ENCODE measurements around the gene ACTN1. TPM values are rescaled to one million over a fixed set of nuclear protein-coding genes. Genes with fewer than 3 reads are reported as not detected.

The ACTN1 gene
- total and polyA plus RNA-seq, 2 of the 8 experiments (the other 6 are each of a cell fraction or from before 2014, with no cell fraction given): 236 to 262 TPM

DNA sequence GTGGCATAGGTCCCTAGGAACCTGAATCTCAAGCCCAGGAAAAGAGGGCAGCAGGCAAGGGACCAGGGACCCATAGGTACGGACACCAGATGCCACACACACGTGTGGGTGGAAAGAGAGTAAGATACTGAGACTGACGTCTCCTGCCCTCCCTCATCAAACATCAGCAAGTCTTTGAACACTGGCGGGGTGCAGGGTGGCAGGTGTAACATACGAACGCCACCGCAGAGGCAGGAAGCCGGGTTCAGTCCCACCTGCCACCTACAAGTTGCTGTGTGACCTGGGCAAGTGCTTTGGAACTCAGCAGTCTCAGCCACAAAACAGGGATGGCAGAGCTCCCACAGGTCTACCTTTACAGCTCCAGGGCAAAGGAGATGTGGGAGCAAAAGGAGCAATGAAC lies 11.1 kb downstream of the ACTN1 start:
- no peak overlapping the region for H3K4me3 ChIP-seq (ENCODE audit: extremely low read depth in 1 of 4, insufficient read depth in 2 of 4, low read depth in 3 of 4, low read length in 4 of 4)
- ChIA-PET POLR2A (ENCODE audit: partially characterized antibody) (interaction anchor here (0.9 to 2.8 kb wide), 6 partner anchors 9 to 26 kb away, joined by 3 to 8 read pairs (median 5); partner anchors contain the start of gene ACTN1), CTCF (ENCODE audit: partially characterized antibody) (interaction anchor here (0.6 to 2.5 kb wide), 4 partner anchors 9 to 43 kb away, joined by 3 to 7 read pairs (median 4); no protein-coding TSS in a partner anchor)
- peaks cover 11 to 30% (median 18%) of the 10 kb centered on the region in 4 experiments for H3K4me1 ChIP-seq (replicated peaks in 1 of 4; ENCODE audit: control insufficient read depth in 3 of 4, insufficient read depth in 4 of 4, low read length in 3 of 4)
- H3K9me3 ChIP-seq (ENCODE audit: insufficient read depth in 2 of 2, low read depth in 1 of 2, low read length in 1 of 2): no peaks in the 10 kb centered on the region
- H4K20me1 ChIP-seq (replicated peaks in 1 of 2; ENCODE audit: control insufficient read depth in 1 of 2, insufficient read depth in 2 of 2, low read length in 2 of 2): peaks cover 38 to 61% of the 10 kb centered on the region in 2 experiments
- H3K18ac ChIP-seq (ENCODE audit: extremely low read depth, low read length): no peak overlapping the region
- peaks cover 29 to 100% of the 10 kb centered on the region in 2 experiments for H3K79me2 ChIP-seq (ENCODE audit: control insufficient read depth in 1 of 2, insufficient read depth in 2 of 2, low read length in 2 of 2)
- H3K23me2 ChIP-seq (ENCODE audit: low read depth, low read length): no peaks in the 10 kb centered on the region
- H3K9ac ChIP-seq (replicated peaks in 1 of 4; ENCODE audit: extremely low read depth in 1 of 4, low read depth in 3 of 4, low read length in 3 of 4): no peak overlapping the region
- no peak overlapping the region for H4K5ac ChIP-seq (ENCODE audit: insufficient read length, low read depth, low read length)
- H2BK15ac ChIP-seq (ENCODE audit: low read length): no peak overlapping the region
- no peak overlapping the region for H2AK5ac ChIP-seq (ENCODE audit: low read depth, low read length)
- H3K36me3 ChIP-seq (ENCODE audit: control insufficient read depth in 2 of 4, insufficient read depth in 4 of 4, low read length in 3 of 4): peaks cover 0 to 14% (median under 1%) of the 10 kb centered on the region in 4 experiments; a peak in 3 of 8 replicates
- no peak overlapping the region for H2BK20ac ChIP-seq (ENCODE audit: low read length)
- H3K23ac ChIP-seq (ENCODE audit: insufficient read length): no peak overlapping the region
- no peak overlapping the region for H2AFZ ChIP-seq (ENCODE audit: low read length)
- no peak overlapping the region for H3K56ac ChIP-seq (replicated peaks; ENCODE audit: insufficient read length, low read depth, low read length)
- no peak overlapping the region for H3K4me2 ChIP-seq (ENCODE audit: insufficient read depth in 1 of 2, low read depth in 2 of 2, low read length in 2 of 2)
- peaks cover 45% of the 10 kb centered on the region for H3K79me1 ChIP-seq (ENCODE audit: low read depth, low read length)
- no peak overlapping the region for H4K8ac ChIP-seq (ENCODE audit: extremely low read depth, insufficient read depth, low read length)
- no peak overlapping the region for H3K4ac ChIP-seq (replicated peaks; ENCODE audit: insufficient read length, low read depth, low read length)
- no peak overlapping the region for H3K14ac ChIP-seq (ENCODE audit: insufficient read length)
- H3K27me3 ChIP-seq (replicated peaks in 1 of 4; ENCODE audit: control insufficient read depth in 3 of 4, extremely low read depth in 1 of 4, insufficient read depth in 3 of 4, low read length in 3 of 4): no peaks in the 10 kb centered on the region
- H4K91ac ChIP-seq (replicated peaks; ENCODE audit: insufficient read length, low read length): no peak overlapping the region
- H3K27ac ChIP-seq (ENCODE audit: low read depth, low read length): no peak overlapping the region
- H2BK120ac ChIP-seq (replicated peaks; ENCODE audit: low read depth, low read length): no peak overlapping the region
- WGBS, 2 experiments (ENCODE audit: extremely low coverage in 1 of 2, insufficient coverage in 1 of 2, insufficient read length in 1 of 2, insufficient replicate concordance in 2 of 2, low coverage in 1 of 2, low lambda C conversion rate in 2 of 2, missing lambda C conversion rate in 1 of 2): 94% methylated on average over 8 of the region's 8 CpGs; no CpG with 5 or more reads in 1 of the 2 experiments
- DNase-seq (ENCODE audit: low read depth in 1 of 2, low spot score in 2 of 2) (no peak), FAIRE-seq (no peak)
- no peak overlapping the region for H2BK12ac ChIP-seq (ENCODE audit: low read depth, low read length)
- H2BK5ac ChIP-seq (ENCODE audit: low read depth, low read length): no peak overlapping the region; the same call in 1 of the 2 replicates
- TF ChIP-seq, protein P1, sequence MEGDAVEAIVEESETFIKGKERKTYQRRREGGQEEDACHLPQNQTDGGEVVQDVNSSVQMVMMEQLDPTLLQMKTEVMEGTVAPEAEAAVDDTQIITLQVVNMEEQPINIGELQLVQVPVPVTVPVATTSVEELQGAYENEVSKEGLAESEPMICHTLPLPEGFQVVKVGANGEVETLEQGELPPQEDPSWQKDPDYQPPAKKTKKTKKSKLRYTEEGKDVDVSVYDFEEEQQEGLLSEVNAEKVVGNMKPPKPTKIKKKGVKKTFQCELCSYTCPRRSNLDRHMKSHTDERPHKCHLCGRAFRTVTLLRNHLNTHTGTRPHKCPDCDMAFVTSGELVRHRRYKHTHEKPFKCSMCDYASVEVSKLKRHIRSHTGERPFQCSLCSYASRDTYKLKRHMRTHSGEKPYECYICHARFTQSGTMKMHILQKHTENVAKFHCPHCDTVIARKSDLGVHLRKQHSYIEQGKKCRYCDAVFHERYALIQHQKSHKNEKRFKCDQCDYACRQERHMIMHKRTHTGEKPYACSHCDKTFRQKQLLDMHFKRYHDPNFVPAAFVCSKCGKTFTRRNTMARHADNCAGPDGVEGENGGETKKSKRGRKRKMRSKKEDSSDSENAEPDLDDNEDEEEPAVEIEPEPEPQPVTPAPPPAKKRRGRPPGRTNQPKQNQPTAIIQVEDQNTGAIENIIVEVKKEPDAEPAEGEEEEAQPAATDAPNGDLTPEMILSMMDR (IDR thresholded peaks at IDR 0.05; ENCODE audit: control extremely low read depth in 1 of 3, insufficient read depth in 1 of 3, low read depth in 1 of 3, low read length in 3 of 3): no peak
- TF ChIP-seq, protein P2, sequence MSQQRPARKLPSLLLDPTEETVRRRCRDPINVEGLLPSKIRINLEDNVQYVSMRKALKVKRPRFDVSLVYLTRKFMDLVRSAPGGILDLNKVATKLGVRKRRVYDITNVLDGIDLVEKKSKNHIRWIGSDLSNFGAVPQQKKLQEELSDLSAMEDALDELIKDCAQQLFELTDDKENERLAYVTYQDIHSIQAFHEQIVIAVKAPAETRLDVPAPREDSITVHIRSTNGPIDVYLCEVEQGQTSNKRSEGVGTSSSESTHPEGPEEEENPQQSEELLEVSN (IDR thresholded peaks at IDR 0.05): no peak
- TF ChIP-seq BACH1 (IDR thresholded peaks at IDR 0.05; ENCODE audit: low read length): no peak
- no peak for TF ChIP-seq RAD21 (IDR thresholded peaks at IDR 0.05 in 1 of 2, conservative IDR thresholded peaks at IDR 0.05 in 1 of 2; ENCODE audit: low read depth in 2 of 2, low read length in 2 of 2)
- TF ChIP-seq KDM5A (IDR thresholded peaks at IDR 0.05; ENCODE audit: low read length): no peak
- no peak for TF ChIP-seq SRF (IDR thresholded peaks at IDR 0.05; ENCODE audit: low read depth, low read length)
- TF ChIP-seq HDAC2 (IDR thresholded peaks at IDR 0.05; ENCODE audit: borderline replicate concordance in 1 of 2, low read depth in 2 of 2, low read length in 2 of 2): no peak
- no peak for TF ChIP-seq RXRA (IDR thresholded peaks at IDR 0.05; ENCODE audit: insufficient read depth, low read depth, low read length)
- TF ChIP-seq CREB1 (IDR thresholded peaks at IDR 0.05): no peak
- no peak for TF ChIP-seq CBX8 (IDR thresholded peaks at IDR 0.05; ENCODE audit: borderline replicate concordance, low read depth, low read length)

All from H1 (cell line).